Kidney (tissue), 14 donors: Measurements from ENCODE around the gene DBT. TPM values are rescaled to one million over a fixed set of nuclear protein-coding genes. Genes with fewer than 3 reads are reported as not detected.

ENCODE experiments used
- DNase-seq, 5 donors: peaks; one replicate each; pipeline ENCODE4 v3.0.0-alpha.2; 2013 to 2020
- FAIRE-seq: peaks from 2 replicates; lab custom pipeline; 2012; peaks lifted over from hg19 to GRCh38; lab: Jason Lieb, UNC
- H3K27ac ChIP-seq, 2 donors: one replicate each; pipeline ENCODE4 v1.7.0; 2013; ENCODE audit warnings: low read depth in 2 of 2, low read length in 2 of 2, inconsistent platforms in 1 of 2
- H3K27me3 ChIP-seq: one replicate; pipeline ENCODE4 v1.7.1; 2013; ENCODE audit warnings: low read length, inconsistent platforms; ENCODE audit not compliant: control insufficient read depth, insufficient read depth
- H3K36me3 ChIP-seq, 3 donors: one replicate each; pipeline versions ENCODE4 v1.7.0 to v1.7.1; 2013; ENCODE audit warnings: low read length in 3 of 3, control low read depth in 1 of 3, inconsistent platforms in 1 of 3; ENCODE audit not compliant: insufficient read depth in 3 of 3, control insufficient read depth in 2 of 3
- H3K4me1 ChIP-seq, 3 donors: one replicate each; pipeline versions ENCODE4 v1.7.0 to v1.7.1; 2013; ENCODE audit warnings: low read length in 3 of 3, inconsistent platforms in 1 of 3, low read depth in 1 of 3; ENCODE audit not compliant: control insufficient read depth in 2 of 3, insufficient read depth in 2 of 3
- H3K4me3 ChIP-seq, 3 donors: one replicate each; pipeline versions ENCODE4 v1.7.0 to v1.8.1; 2013; ENCODE audit warnings: low read length in 3 of 3, control low read depth in 1 of 3, inconsistent platforms in 1 of 3
- H3K9ac ChIP-seq, 3 donors: one replicate each; pipeline versions ENCODE4 v1.7.0 to v1.7.1; 2013; ENCODE audit warnings: low read length in 3 of 3, control low read depth in 1 of 3, inconsistent platforms in 1 of 3
- H3K9me3 ChIP-seq, 3 donors: one replicate each; pipeline versions ENCODE4 v1.7.0 to v1.7.1; 2013; ENCODE audit warnings: low read length in 3 of 3, control low read depth in 1 of 3, inconsistent platforms in 1 of 3; ENCODE audit not compliant: control insufficient read depth in 2 of 3, insufficient read depth in 1 of 3
- CTCF ChIP-seq: IDR thresholded peaks from 3 replicates; pipeline ENCODE4 v1.5.1; 2012; ENCODE audit warnings: mild to moderate bottlenecking, moderate library complexity, borderline replicate concordance; ENCODE audit not compliant: insufficient read depth; ENCODE audit errors: extremely low read depth
- intact Hi-C: fragments of 100-400 bp; cut with DNase I; formaldehyde crosslinking; loops from one replicate; pipeline ENCODE4 v1.11.1; 2022
- polyA plus RNA-seq: library from polyadenylated mRNA; stranded (reverse); fragments of 350-450 nt; fragmentation: Illumina TruSeq; extraction: RNeasy Lipid Tissue Mini Kit (QIAGEN cat#74804); gene quantifications from one replicate; pipeline ENCODE4 v1.2.3, GENCODE V29; 2014; ENCODE audit warnings: low read depth, low replicate concordance; ENCODE audit not compliant: insufficient read depth
- total RNA-seq: library from RNA; stranded (reverse); fragmentation: NEBNext Ultra II Directional; extraction: Animal tissue kit (Norgen Biotek cat#: 25700); gene quantifications from one replicate; pipeline ENCODE4 v1.2.1, GENCODE V29; 2021
- donor health status: control.
- donor health status: control.
- donor health status: control.
- donor health status: control.
- donor health status: control.
- donor health status: DM: yes; HTN: yes; CAD: no.
- donor health status: Normal renal cell carcinoma (clear cell type).

The DBT gene
- total and polyA plus RNA-seq, 2 donors from 2014 or later, result 7.7 to 18.7 TPM

- DNase-seq, result peak in 2 of 5 donors; percentile 7 to 10
- H3K4me1 ChIP-seq, result no peaks in the 10 kb centered on the region
- TF ChIP-seq CTCF, result no peak
- no peak overlapping the region for H3K4me3 ChIP-seq
- no peaks in the 10 kb centered on the region for H3K36me3 ChIP-seq
- no peaks in the 10 kb centered on the region for H3K9me3 ChIP-seq
- intact Hi-C loops, result no loop called here
- no peak overlapping the region for H3K27ac ChIP-seq
- H3K27me3 ChIP-seq, result no peaks in the 10 kb centered on the region
- FAIRE-seq, result no peak
- H3K9ac ChIP-seq, result no peak overlapping the region
Measured at GRCh38 chr1:100164216-100164615, 85.4 kb downstream of the DBT start.

- DNase-seq (no peak), FAIRE-seq (no peak)
- no peak for TF ChIP-seq CTCF
- no peaks in the 10 kb centered on the region for H3K36me3 ChIP-seq
- H3K9ac ChIP-seq, result no peak overlapping the region
- H3K27ac ChIP-seq, result no peak overlapping the region
- no peaks in the 10 kb centered on the region for H3K9me3 ChIP-seq
- H3K27me3 ChIP-seq, result no peaks in the 10 kb centered on the region
- H3K4me3 ChIP-seq, result no peak overlapping the region
- H3K4me1 ChIP-seq, result no peaks in the 10 kb centered on the region
- intact Hi-C loops, result no loop called here
Measured at GRCh38 chr1:100162881-100163280, 86.8 kb downstream of the DBT start.

GRCh38 chr1:100152271-100152670, 97.4 kb downstream of the DBT start:
- intact Hi-C loops, result no loop called here
- H3K36me3 ChIP-seq, result peaks cover 0 to 3% (median 1%) of the 10 kb centered on the region in 3 donors
- FAIRE-seq (no peak), DNase-seq (no peak)
- no peak for TF ChIP-seq CTCF
- no peaks in the 10 kb centered on the region for H3K27me3 ChIP-seq
- no peaks in the 10 kb centered on the region for H3K4me1 ChIP-seq
- H3K27ac ChIP-seq, result no peak overlapping the region
- H3K9ac ChIP-seq, result no peak overlapping the region
- H3K4me3 ChIP-seq, result no peak overlapping the region
- H3K9me3 ChIP-seq, result no peaks in the 10 kb centered on the region

- intact Hi-C loops, result no loop called here
- no peak for TF ChIP-seq CTCF
Measured at GRCh38 chr1:100151679-100152078, 98.0 kb downstream of the DBT start.

More at GRCh38 chr1:100151679-100152078, 98.0 kb downstream of the DBT start:
- DNase-seq (no peak), FAIRE-seq (no peak)
- Histone ChIP-seq H3K36me3 (peaks cover 0 to 3% (median 3%) of the 10 kb centered on the region in 3 donors), H3K9ac (no peak overlapping the region), H3K9me3 (no peaks in the 10 kb centered on the region), H3K27ac (no peak overlapping the region), H3K4me3 (no peak overlapping the region), H3K4me1 (no peaks in the 10 kb centered on the region), H3K27me3 (no peaks in the 10 kb centered on the region)
